HG02938 (cell line): ENCODE data around the gene TUFM.
"Not testable (repeated sequence)": the region's sequence is repeated elsewhere in the genome, so short reads cannot be mapped to it uniquely, and the experiment has no call there.

Source experiments
- ATAC-seq: cut with Tn5 transposase; IDR thresholded peaks from one replicate; pipeline ENCODE4 v1.9.1; 2021; ENCODE audit warnings: mild to moderate bottlenecking, moderate library complexity; ENCODE audit not compliant: unreplicated experiment

Gene TUFM

GRCh38 chr16:28846080-28846932, at the start of gene TUFM:
TSS of gene TUFM (minus strand) at chr16:28846348. CDS start at chr16:28846269, 79 bp downstream.
- ATAC-seq, result peak; percentile 86

- ATAC-seq, result no peak
Observed at GRCh38 chr16:28895609-28896008, 49.5 kb upstream of the TUFM start.

- no peak for ATAC-seq
Observed at GRCh38 chr16:28893291-28893690, 47.1 kb upstream of the TUFM start.

GRCh38 chr16:28891964-28892890, 46.1 kb upstream of the TUFM start:
- no peak for ATAC-seq

GRCh38 chr16:28890355-28890754, 44.2 kb upstream of the TUFM start:
- ATAC-seq, result not testable (repeated sequence)

- no peak for ATAC-seq
Observed at GRCh38 chr16:28886945-28887344, 40.8 kb upstream of the TUFM start.

GRCh38 chr16:28884045-28884444, 37.9 kb upstream of the TUFM start:
- no peak for ATAC-seq

GRCh38 chr16:28883221-28883996, 37.3 kb upstream of the TUFM start:
- no peak for ATAC-seq

GRCh38 chr16:28882551-28883160, 36.5 kb upstream of the TUFM start:
- ATAC-seq, result no peak

GRCh38 chr16:28881565-28881964, 35.4 kb upstream of the TUFM start:
- not testable (repeated sequence) for ATAC-seq

- ATAC-seq, result no peak
Observed at GRCh38 chr16:28880955-28881354, 34.8 kb upstream of the TUFM start.

- no peak for ATAC-seq
Observed at GRCh38 chr16:28880589-28880915, 34.4 kb upstream of the TUFM start.

GRCh38 chr16:28879841-28880588, 33.9 kb upstream of the TUFM start:
- ATAC-seq, result peak; percentile 74

- ATAC-seq, result peak; percentile 25
Observed at GRCh38 chr16:28879261-28879840, 33.2 kb upstream of the TUFM start.

- ATAC-seq, result no peak
Observed at GRCh38 chr16:28878083-28878926, 32.2 kb upstream of the TUFM start, which contains the start of gene ATP2A1. TSS of gene ATP2A1 (plus strand) at chr16:28878488. CDS start at chr16:28878672, 184 bp downstream.

- no peak for ATAC-seq
Observed at GRCh38 chr16:28877655-28878000, 31.5 kb upstream of the TUFM start.

- ATAC-seq, result no peak
Observed at GRCh38 chr16:28876973-28877654, 31.0 kb upstream of the TUFM start.

- ATAC-seq, result no peak
Observed at GRCh38 chr16:28876019-28876659, 30.0 kb upstream of the TUFM start.
